Kidney capillary endothelial cell (primary cell): Measurements from ENCODE around the gene TUBE1.

Experiments used
- DNase-seq: peaks from one replicate; pipeline ENCODE4 v3.0.0-alpha.2; 2018; ENCODE audit warnings: low spot score

The TUBE1 gene

GRCh38 chr6:112033791-112034615 is 53.3 kb downstream of the TUBE1 start:
- DNase-seq = no peak

GRCh38 chr6:112032728-112033127 is 54.6 kb downstream of the TUBE1 start:
- DNase-seq = no peak

GRCh38 chr6:112031960-112032359 is 55.3 kb downstream of the TUBE1 start:
- no peak for DNase-seq

- no peak for DNase-seq
Observed at GRCh38 chr6:112030961-112031660, 56.2 kb downstream of the TUBE1 start.

- no peak for DNase-seq
Observed at GRCh38 chr6:112030206-112030960, 56.9 kb downstream of the TUBE1 start.

- peak; percentile 65 for DNase-seq
Observed at GRCh38 chr6:112029045-112029822, 58.0 kb downstream of the TUBE1 start.

GRCh38 chr6:112027942-112028674 is 59.2 kb downstream of the TUBE1 start:
- no peak for DNase-seq

- DNase-seq = no peak
Observed at GRCh38 chr6:112026933-112027332, 60.3 kb downstream of the TUBE1 start.

GRCh38 chr6:112024464-112024863 is 62.8 kb downstream of the TUBE1 start:
- no peak for DNase-seq

GRCh38 chr6:112022749-112023148 is 64.5 kb downstream of the TUBE1 start:
- DNase-seq = no peak

- no peak for DNase-seq
Observed at GRCh38 chr6:112021691-112022310, 65.5 kb downstream of the TUBE1 start.
